ENCODE results near the gene KLHL20.
"Not testable (repeated sequence)": the region's sequence is repeated elsewhere in the genome, so short reads cannot be mapped to it uniquely, and the experiment has no call there.

- TF ChIP-seq CTCF (conservative IDR thresholded peaks at IDR 0.05; ENCODE audit: low read depth in 2 of 2); EZH2 (IDR thresholded peaks at IDR 0.05; ENCODE audit: low read depth, unreplicated experiment); POLR2AphosphoS5 (IDR thresholded peaks at IDR 0.05; ENCODE audit: low read depth); REST (IDR thresholded peaks at IDR 0.05; ENCODE audit: unreplicated experiment); JUNB (IDR thresholded peaks at IDR 0.05; ENCODE audit: unreplicated experiment); ZNF114 (CRISPR knock-in tag; IDR thresholded peaks at IDR 0.05); CREB1 (CRISPR knock-in tag; IDR thresholded peaks at IDR 0.05; ENCODE audit: low read depth); STAT1 (IDR thresholded peaks at IDR 0.05; ENCODE audit: unreplicated experiment); ETS1 (IDR thresholded peaks at IDR 0.05); ZNF331 (CRISPR knock-in tag; IDR thresholded peaks at IDR 0.05; ENCODE audit: low read depth); EZH2phosphoT487 (IDR thresholded peaks at IDR 0.05; ENCODE audit: unreplicated experiment): not testable (repeated sequence)
Observed at GRCh38 chr1:173680152-173680551, 34.6 kb upstream of the KLHL20 start.

Measured in GM23338 (cell line).